HG03039 (cell line): ENCODE data around the gene ZNF883.
"Not testable (repeated sequence)": the region's sequence is repeated elsewhere in the genome, so short reads cannot be mapped to it uniquely, and the experiment has no call there.

Experiments used
- ATAC-seq: cut with Tn5 transposase; IDR thresholded peaks from one replicate; pipeline ENCODE4 v1.9.1; 2021; ENCODE audit warnings: mild to moderate bottlenecking, moderate library complexity; ENCODE audit not compliant: unreplicated experiment

The ZNF883 gene

GRCh38 chr9:113011911-113012381 is at the start of gene ZNF883:
TSS of gene ZNF883 (minus strand) at chr9:113012192.
- ATAC-seq = no peak

GRCh38 chr9:113061072-113061850 is 49.3 kb upstream of the ZNF883 start:
- not testable (repeated sequence) for ATAC-seq

GRCh38 chr9:113059581-113060284 is 47.7 kb upstream of the ZNF883 start:
- not testable (repeated sequence) for ATAC-seq

- ATAC-seq = no peak
Measured at GRCh38 chr9:113057193-113057592, 45.2 kb upstream of the ZNF883 start.

GRCh38 chr9:113056191-113057106 is 44.5 kb upstream of the ZNF883 start, which contains the start of gene ZFP37:
TSS of gene ZFP37 (minus strand) at chr9:113056724. CDS start at chr9:113056688, 36 bp downstream.
- ATAC-seq = peak; percentile 96

GRCh38 chr9:113042884-113043657 is 31.1 kb upstream of the ZNF883 start:
- ATAC-seq = no peak

- ATAC-seq = no peak
Measured at GRCh38 chr9:113026200-113026599, 14.2 kb upstream of the ZNF883 start.

- no peak for ATAC-seq
Measured at GRCh38 chr9:113018247-113018646, 6.3 kb upstream of the ZNF883 start.

- ATAC-seq = no peak
Measured at GRCh38 chr9:113012492-113012891, 500 bp upstream of the ZNF883 start.

- ATAC-seq = no peak
Measured at GRCh38 chr9:113005777-113006176, 6.2 kb downstream of the ZNF883 start.

GRCh38 chr9:112997236-112997941 is 14.6 kb downstream of the ZNF883 start:
- no peak for ATAC-seq

- no peak for ATAC-seq
Measured at GRCh38 chr9:112971415-112971814, 40.6 kb downstream of the ZNF883 start.

GRCh38 chr9:112970939-112971338 is 41.1 kb downstream of the ZNF883 start:
- no peak for ATAC-seq

- ATAC-seq = no peak
Measured at GRCh38 chr9:112969730-112970129, 42.3 kb downstream of the ZNF883 start.

GRCh38 chr9:112955550-112955949 is 56.4 kb downstream of the ZNF883 start:
- ATAC-seq = no peak

- no peak for ATAC-seq
Measured at GRCh38 chr9:112945620-112946208, 66.3 kb downstream of the ZNF883 start.

GRCh38 chr9:112939418-112939817 is 72.6 kb downstream of the ZNF883 start:
- no peak for ATAC-seq

- ATAC-seq = no peak
Measured at GRCh38 chr9:112933696-112934095, 78.3 kb downstream of the ZNF883 start.

GRCh38 chr9:112925058-112925641 is 86.8 kb downstream of the ZNF883 start:
- ATAC-seq = no peak
